HG03521 (cell line): ENCODE results near the gene UGT3A2.

Experiments
- ATAC-seq: cut with Tn5 transposase; IDR thresholded peaks from one replicate; pipeline ENCODE4 v1.9.1; 2021; ENCODE audit warnings: mild to moderate bottlenecking, moderate library complexity; ENCODE audit not compliant: unreplicated experiment

Gene UGT3A2

GRCh38 chr5:36017004-36017403 is 49.7 kb downstream of the UGT3A2 start:
- no peak for ATAC-seq

GRCh38 chr5:36013182-36013581 is 53.5 kb downstream of the UGT3A2 start:
- no peak for ATAC-seq

GRCh38 chr5:36009698-36010097 is 57.0 kb downstream of the UGT3A2 start:
- no peak for ATAC-seq

- ATAC-seq, result no peak
Observed at GRCh38 chr5:36007366-36007765, 59.3 kb downstream of the UGT3A2 start.

- no peak for ATAC-seq
Observed at GRCh38 chr5:36006163-36006562, 60.5 kb downstream of the UGT3A2 start.

GRCh38 chr5:36001032-36001431 is 65.7 kb downstream of the UGT3A2 start:
- ATAC-seq, result no peak

GRCh38 chr5:35999547-35999946 is 67.1 kb downstream of the UGT3A2 start:
- no peak for ATAC-seq

- no peak for ATAC-seq
Observed at GRCh38 chr5:35996076-35996475, 70.6 kb downstream of the UGT3A2 start.

- no peak for ATAC-seq
Observed at GRCh38 chr5:35990941-35991611, 75.6 kb downstream of the UGT3A2 start, which contains the start of gene UGT3A1. Gene UGT3A1, minus strand, starts transcription at chr5:35991390. Its CDS starts 150 bp downstream, at chr5:35991240.

GRCh38 chr5:35990520-35990919 is 76.2 kb downstream of the UGT3A2 start:
- no peak for ATAC-seq

- ATAC-seq, result no peak
Observed at GRCh38 chr5:35988529-35988928, 78.2 kb downstream of the UGT3A2 start.

GRCh38 chr5:35987776-35988175 is 78.9 kb downstream of the UGT3A2 start:
- no peak for ATAC-seq
